Posterior vena cava (tissue), 2 donors: ENCODE measurements around the gene SEC61A1. TPM values are rescaled to one million over a fixed set of nuclear protein-coding genes. Genes with fewer than 3 reads are reported as not detected.

ENCODE experiments used
- DNase-seq: peaks from one replicate; pipeline ENCODE4 v3.0.0-alpha.2; 2020; ENCODE audit warnings: low spot score
- intact Hi-C, 2 donors: fragments of 100-400 bp; cut with DNase I; formaldehyde crosslinking; loops; one replicate each; pipeline versions ENCODE4 v1.14.1 to v1.14.2; 2022 to 2023
- long read RNA-seq, 2 donors: library from polyadenylated mRNA; unstranded; transcript quantifications; one replicate each; pipeline ENCODE4 v2.0.0, GENCODE V29; 2020 to 2021
- total RNA-seq, 2 donors: library from RNA; stranded (reverse); fragmentation: NEBNext Ultra II Directional; extraction: Animal tissue kit (Norgen Biotek cat#: 25700); gene quantifications; one replicate each; pipeline ENCODE4 v1.2.1, GENCODE V29; 2021
- donor health status: DM: yes; HTN: yes; CAD: no.
- donor health status: DM: yes; HTN: yes; CAD: no.

SEC61A1 gene
- total RNA-seq = 100 to 1,000 TPM; 188 to 199 TPM
- long read RNA-seq, donor 1, transcript SEC61A1-201 (12 exons, 3,635 nt) = major isoform, 60 of 171 reads
- long read RNA-seq, donor 1, partial matches to known transcripts = 105 of 171 reads
- long read RNA-seq, donor 1, other reads (novel, unspliced or antisense) = 3 of 171 reads
- long read RNA-seq, donor 2, transcript SEC61A1-201 (12 exons, 3,635 nt) = major isoform, 88 of 301 reads
- long read RNA-seq, donor 2, transcript SEC61A1-207 (2 exons, 555 nt) = minor isoform, 5 of 301 reads
- long read RNA-seq, donor 2, partial matches to known transcripts = 45 of 301 reads
- long read RNA-seq, donor 2, other reads (novel, unspliced or antisense) = 163 of 301 reads

DNA sequence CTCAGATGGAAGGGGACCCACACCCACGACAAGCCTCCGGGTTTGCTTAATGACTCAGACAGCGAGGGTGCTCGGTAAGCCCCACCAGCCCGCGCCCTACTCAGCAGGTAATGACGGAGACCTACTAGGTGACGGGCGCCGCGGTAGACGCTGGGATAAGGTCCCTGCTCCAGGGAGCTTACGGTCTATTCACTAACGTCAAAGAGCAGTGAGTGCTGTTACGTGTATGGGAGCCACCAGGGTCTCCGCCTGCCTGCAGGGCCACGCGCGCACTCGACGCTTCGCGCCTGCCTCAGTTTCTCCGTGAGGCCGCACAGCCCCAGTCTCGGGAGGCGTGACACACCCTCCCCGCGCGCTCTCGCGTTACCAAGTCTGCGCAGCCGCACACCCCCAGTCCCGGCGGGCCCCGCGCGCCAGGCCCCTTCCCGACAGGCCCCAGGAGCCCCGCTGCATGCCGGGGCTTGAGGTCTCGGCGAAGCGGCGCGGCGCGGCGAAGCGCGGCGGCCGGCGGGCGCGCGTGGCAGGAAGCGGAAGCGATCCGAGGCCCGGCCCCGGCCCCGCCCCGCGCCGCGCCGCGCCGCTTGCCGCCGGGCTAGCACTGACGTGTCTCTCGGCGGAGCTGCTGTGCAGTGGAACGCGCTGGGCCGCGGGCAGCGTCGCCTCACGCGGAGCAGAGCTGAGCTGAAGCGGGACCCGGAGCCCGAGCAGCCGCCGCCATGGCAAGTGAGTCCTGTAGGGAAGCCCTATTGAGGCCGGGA, at the start of gene SEC61A1:
SEC61A1 (plus strand) TSS at position 601 of the 758 bp plus-strand sequence; CDS start at position 717, 116 bp downstream.
- DNase-seq = peak; percentile 99
- intact Hi-C loops = no loop called here

- DNase-seq = no peak
- intact Hi-C loops = no loop called here
Measured at GRCh38 chr3:128004661-128005060, 47.6 kb upstream of the SEC61A1 start.

GRCh38 chr3:128006061-128007032, 45.9 kb upstream of the SEC61A1 start:
- no peak for DNase-seq
- intact Hi-C loops = no loop called here

- intact Hi-C loops = no loop called here
- peak; percentile 58 for DNase-seq
Measured at GRCh38 chr3:128007033-128007424, 45.2 kb upstream of the SEC61A1 start.

DNA sequence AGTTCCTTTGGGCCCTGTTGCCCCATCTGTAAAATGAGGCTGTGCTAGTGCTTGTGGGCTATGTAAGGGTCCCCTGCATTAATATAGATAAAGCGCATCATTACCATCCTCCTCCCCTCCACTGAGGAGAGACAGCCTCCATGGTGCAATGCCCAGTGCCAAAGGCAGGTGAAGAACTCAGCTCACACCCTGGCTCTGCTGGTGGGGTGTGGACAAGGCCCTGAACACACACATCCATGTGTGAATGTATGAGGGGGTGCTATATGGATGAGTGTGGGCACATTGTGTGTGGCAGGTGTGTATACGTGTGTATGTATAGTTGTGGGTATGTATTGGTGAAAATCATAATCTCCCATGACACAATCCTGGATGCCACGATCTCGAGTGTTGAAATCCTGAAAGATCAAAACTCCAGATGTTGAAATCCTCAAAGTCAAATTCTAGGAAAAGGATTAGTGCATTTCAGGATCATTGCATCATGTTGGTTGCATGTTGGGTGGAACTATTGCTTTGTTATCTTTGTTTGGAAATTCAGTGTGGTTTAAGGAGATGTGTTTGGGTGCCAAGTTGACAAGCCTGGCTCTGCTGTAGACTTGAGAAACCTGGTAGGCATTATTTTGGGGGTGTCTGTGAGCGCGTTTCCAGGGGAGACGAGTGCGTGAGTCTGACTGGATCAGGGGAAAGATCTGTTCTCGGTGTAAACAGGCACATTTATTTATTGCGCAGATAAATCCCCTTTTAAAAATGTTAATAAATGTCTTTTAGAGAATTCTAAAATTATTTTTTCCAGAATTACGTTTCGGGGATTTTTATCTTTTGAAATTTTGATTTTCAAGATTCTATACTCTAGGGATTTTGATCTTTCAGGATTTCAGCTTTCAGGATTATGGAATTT, 42.0 kb upstream of the SEC61A1 start:
- intact Hi-C loops = no loop called here
- DNase-seq = no peak

- intact Hi-C loops = no loop called here
- DNase-seq = no peak
Measured at GRCh38 chr3:128011140-128011539, 41.1 kb upstream of the SEC61A1 start.

DNA sequence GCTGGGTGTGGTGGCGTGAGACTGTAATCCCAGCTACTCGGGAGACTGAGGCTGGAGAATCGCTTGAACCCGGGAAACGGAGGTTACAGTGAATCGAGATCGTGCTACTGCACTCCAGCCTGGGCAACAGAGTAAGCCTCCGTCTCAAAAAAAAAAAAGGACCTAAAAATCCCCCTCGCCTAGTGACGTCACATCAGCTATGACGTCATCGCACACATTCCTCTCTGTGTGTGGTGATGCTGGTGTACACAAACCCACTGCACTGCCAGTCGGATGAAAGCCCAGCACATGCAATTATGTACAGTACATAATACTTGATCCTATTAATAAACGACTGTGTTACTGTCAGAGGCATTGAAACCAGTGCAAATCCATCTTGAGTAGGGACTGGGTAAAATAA, 40.2 kb upstream of the SEC61A1 start:
- DNase-seq = no peak

DNA sequence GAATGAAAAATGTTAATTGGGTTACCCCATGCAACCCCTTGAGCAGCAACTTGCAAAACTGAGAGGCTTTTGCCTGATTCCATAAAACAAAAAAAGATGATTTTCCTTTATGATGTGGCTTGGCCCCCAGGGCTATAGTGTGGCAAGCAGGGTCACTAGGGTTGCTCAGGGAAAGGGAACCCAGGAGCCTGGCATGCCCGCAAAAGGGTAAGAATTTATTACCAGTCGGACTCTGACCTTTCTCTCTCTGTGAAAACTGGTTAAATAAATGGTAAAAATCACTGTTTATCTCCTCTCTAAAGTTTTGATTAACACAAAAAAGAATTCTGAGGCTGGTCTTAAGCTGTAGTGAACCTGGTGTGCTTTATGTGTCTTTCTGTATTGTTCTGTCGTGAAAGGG, 37.7 kb upstream of the SEC61A1 start:
- DNase-seq = no peak
- intact Hi-C loops = no loop called here

More for the DNA sequence above, 40.2 kb upstream of the SEC61A1 start:
- intact Hi-C loops = no loop called here

DNA sequence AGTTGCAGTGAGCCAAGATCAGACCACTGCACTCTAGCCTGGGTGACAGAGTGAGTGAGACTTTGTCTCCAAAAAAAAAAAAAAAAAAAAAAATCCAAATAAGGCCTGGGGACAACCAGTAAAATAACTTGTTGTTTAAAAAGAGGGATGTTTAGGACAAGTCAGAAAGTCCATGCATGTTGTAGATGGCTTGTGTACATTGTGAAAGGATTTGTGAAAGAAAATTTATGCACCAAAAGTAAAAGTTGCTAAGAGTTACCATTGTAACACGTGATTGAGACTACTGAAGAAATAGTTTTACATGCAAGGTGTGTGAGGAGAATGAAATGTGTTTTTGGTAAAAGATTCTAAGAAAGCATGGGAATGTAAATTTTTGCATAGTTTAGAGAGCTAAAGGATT, 35.7 kb upstream of the SEC61A1 start:
- intact Hi-C loops = no loop called here
- DNase-seq = no peak

- intact Hi-C loops = no loop called here
- DNase-seq = no peak
Measured at GRCh38 chr3:128021768-128022372, 30.4 kb upstream of the SEC61A1 start.

- no peak for DNase-seq
Measured at GRCh38 chr3:128033102-128033501, 19.1 kb upstream of the SEC61A1 start.

DNA sequence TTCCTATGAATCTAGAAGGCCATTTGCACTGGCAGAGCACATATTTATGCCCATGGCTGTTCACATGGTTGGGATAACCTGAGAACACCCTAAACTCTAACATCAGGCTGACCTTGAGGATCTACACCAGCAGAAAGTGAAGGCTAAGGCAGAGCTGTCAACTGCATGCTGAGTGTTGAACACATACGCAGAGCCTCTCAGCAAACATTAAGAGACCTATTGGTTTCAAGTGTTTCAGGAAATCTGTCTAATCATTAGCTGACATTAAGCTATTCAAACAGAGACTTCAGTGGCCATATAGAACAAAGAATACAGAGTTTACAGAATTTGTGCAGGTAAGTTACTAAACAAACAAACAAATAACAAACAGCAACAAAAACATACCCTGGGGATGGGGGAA, 16.1 kb upstream of the SEC61A1 start:
- no peak for DNase-seq
- intact Hi-C loops = loop anchor here in 1 of 2 donors (5.0 kb wide), 1 partner anchor 1259 kb away; no protein-coding TSS in a partner anchor

More at GRCh38 chr3:128033102-128033501, 19.1 kb upstream of the SEC61A1 start:
- intact Hi-C loops = no loop called here

DNA sequence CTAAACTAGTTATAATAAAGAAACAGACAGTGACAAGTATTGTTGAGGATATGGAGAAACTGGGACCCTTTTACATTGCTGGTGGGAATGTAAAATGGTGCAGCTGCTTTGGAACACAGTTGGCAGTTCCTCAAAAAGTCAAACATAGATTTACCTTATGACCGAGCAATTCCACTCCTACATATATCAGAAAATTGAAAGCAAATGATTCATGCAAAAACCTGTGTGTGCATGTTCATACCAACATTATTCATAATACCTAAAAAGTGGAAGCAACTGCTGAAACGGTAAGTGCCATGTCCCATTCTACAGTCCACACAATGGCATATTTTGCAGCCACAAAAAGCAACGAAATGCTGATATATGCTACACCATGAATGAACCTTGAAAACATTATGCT, 12.2 kb upstream of the SEC61A1 start:
- intact Hi-C loops = no loop called here
- DNase-seq = no peak

DNA sequence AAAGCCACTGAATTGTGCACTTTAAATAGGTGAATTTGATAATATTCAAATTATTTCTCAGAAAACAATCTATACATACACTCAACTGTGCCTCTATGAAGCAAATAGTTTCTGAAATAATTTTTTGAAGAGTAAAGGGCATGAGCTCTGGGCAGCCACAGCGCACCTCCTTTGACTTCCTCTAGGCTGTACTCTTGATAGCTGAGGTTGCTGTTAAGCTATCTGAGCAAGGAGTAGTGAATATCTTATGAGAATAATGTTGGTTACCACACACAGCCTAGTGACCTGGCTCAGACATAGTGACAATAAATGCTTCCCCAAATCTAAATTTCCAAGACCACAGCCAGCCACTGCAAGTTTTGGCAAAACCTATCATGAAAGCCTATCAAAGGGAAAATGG, 11.6 kb upstream of the SEC61A1 start:
- intact Hi-C loops = no loop called here
- DNase-seq = no peak

DNA sequence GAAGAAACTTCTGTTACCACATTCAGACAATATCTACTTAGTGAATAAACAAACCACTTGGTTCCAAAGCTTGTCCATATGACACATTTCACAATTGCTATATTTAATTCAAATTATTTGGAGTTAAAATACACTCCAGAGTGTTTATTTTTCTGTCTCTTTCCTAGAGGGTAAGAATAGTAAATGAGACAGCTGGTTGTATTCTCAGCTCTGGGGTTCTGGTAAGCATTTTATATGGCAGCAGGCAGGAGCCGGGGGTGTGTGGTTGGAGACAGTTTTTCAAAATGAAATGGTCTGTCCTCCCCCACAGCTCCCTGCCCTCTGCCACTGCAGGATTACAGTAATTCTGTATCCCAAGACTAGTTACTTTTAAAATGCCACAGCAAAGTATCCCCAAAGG, 10.9 kb upstream of the SEC61A1 start:
- intact Hi-C loops = no loop called here
- no peak for DNase-seq

DNA sequence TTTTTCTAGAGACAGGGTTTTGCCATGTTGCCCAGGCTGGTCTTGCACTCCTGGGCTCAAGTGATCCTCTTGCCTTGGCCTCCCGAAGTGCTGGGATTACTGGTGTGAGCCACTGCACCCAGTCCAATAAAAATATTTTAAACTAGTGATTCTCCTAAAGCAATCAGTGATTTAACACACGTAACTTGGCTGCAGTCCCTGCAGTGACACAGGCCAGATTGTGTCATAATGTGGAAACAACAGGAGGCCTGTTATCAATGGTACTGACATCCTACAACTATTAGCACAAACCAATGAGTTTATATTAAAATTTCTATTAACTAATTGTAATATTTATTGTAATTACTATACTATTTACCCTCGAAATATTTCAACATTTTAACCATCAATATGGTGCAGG, 1.6 kb upstream of the SEC61A1 start:
- no peak for DNase-seq
- intact Hi-C loops = no loop called here

DNA sequence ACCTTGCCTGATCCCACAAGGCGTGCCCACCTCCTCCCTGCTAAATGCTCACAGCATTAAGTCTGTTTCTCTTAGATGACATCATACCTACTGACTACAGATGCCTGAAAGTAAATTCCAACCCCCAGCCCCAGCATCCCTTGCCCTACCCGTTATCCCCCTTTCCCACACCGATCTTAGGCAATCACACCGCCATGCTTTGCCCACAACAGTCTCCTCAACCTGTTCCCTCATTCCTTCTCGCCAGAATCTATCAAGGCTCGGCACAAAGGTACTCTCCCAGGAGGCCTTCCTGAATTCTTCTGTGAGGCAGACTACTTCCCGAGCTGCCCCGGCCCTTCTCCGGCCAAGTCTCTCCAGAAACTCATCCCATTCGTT, 789 bp upstream of the SEC61A1 start:
- intact Hi-C loops = no loop called here
- no peak for DNase-seq
